H1 (cell line): ENCODE data around the gene OR52A5. TPM values are rescaled to one million over a fixed set of nuclear protein-coding genes. Genes with fewer than 3 reads are reported as not detected.

ENCODE experiments used
- CTCF ChIA-PET: fragments of 300-600 bp; sonication (Branson Sonifier 250); formaldehyde crosslinking; loops from one replicate; lab custom pipeline; 2021; ENCODE audit not compliant: partially characterized antibody; lab: Charles Lee
- POLR2A ChIA-PET: fragments of 300-600 bp; sonication (Branson Sonifier 250); formaldehyde crosslinking; loops from one replicate; lab custom pipeline; 2021; ENCODE audit warnings: inconsistent platforms; ENCODE audit not compliant: partially characterized antibody; lab: Charles Lee
- DNase-seq, 2 experiments: peaks; one replicate each; pipeline versions ENCODE4 v3.0.0 to v3.0.0-alpha.2; 2010 to 2022; ENCODE audit warnings: low spot score in 2 of 2, low read depth in 1 of 2, mixed read lengths in 1 of 2
- FAIRE-seq: peaks from 2 replicates; lab custom pipeline; 2011; peaks lifted over from hg19 to GRCh38; lab: Jason Lieb, UNC
- H2AFZ ChIP-seq: 2 replicates; pipeline ENCODE4 v1.8.1; 2012; ENCODE audit warnings: low read length, inconsistent platforms
- H2AK5ac ChIP-seq: 2 replicates; pipeline ENCODE4 v1.6.1; 2013; ENCODE audit warnings: low read depth, low read length
- H2BK120ac ChIP-seq: replicated peaks from 2 replicates; pipeline ENCODE3; 2013; ENCODE audit warnings: low read depth, low read length, inconsistent platforms
- H2BK12ac ChIP-seq: 2 replicates; pipeline ENCODE4 v1.6.1; 2013; ENCODE audit warnings: low read depth, low read length
- H2BK15ac ChIP-seq: 2 replicates; pipeline ENCODE4 v1.6.1; 2013; ENCODE audit warnings: low read length
- H2BK20ac ChIP-seq: 2 replicates; pipeline ENCODE4 v1.6.1; 2013; ENCODE audit warnings: low read length
- H2BK5ac ChIP-seq: 2 replicates; pipeline ENCODE4 v1.6.1; 2013; ENCODE audit warnings: low read depth, low read length
- H3K14ac ChIP-seq: 2 replicates; pipeline ENCODE4 v1.6.1; 2013; ENCODE audit warnings: inconsistent platforms; ENCODE audit not compliant: insufficient read length
- H3K18ac ChIP-seq: 2 replicates; pipeline ENCODE4 v1.6.1; 2013; ENCODE audit warnings: low read length; ENCODE audit errors: extremely low read depth
- H3K23ac ChIP-seq: 2 replicates; pipeline ENCODE4 v1.6.1; 2013; ENCODE audit warnings: inconsistent platforms; ENCODE audit not compliant: insufficient read length
- H3K23me2 ChIP-seq: 2 replicates; pipeline ENCODE4 v1.6.1; 2013; ENCODE audit warnings: low read depth, low read length
- H3K27ac ChIP-seq: 2 replicates; pipeline ENCODE4 v1.6.1; 2011; ENCODE audit warnings: low read depth, low read length, inconsistent platforms
- H3K27me3 ChIP-seq, 4 experiments: replicated peaks in 1 of 4; 1 replicate in 1 of 4; 2 replicates in 3 of 4; pipeline versions ENCODE4 v1.6.1 to v1.8.1; 2011 to 2013; ENCODE audit warnings: low read length in 3 of 4, mild to moderate bottlenecking in 3 of 4, inconsistent platforms in 2 of 4, mixed read lengths in 2 of 4, moderate library complexity in 1 of 4; ENCODE audit not compliant: control insufficient read depth in 3 of 4, insufficient read depth in 3 of 4; ENCODE audit errors: extremely low read depth in 1 of 4
- H3K36me3 ChIP-seq, 4 experiments: 2 replicates each; pipeline versions ENCODE4 v1.6.1 to v1.8.1; 2011 to 2013; ENCODE audit warnings: mild to moderate bottlenecking in 4 of 4, low read length in 3 of 4, moderate library complexity in 2 of 4, control low read depth in 1 of 4, inconsistent platforms in 1 of 4; ENCODE audit not compliant: insufficient read depth in 4 of 4, control insufficient read depth in 2 of 4
- H3K4ac ChIP-seq: replicated peaks from 2 replicates; pipeline ENCODE3; 2013; ENCODE audit warnings: low read length, low read depth, mixed read lengths, inconsistent platforms; ENCODE audit not compliant: insufficient read length
- H3K4me1 ChIP-seq, 4 experiments: replicated peaks in 1 of 4; 1 replicate in 1 of 4; 2 replicates in 3 of 4; pipeline versions ENCODE4 v1.6.1 to v1.8.1; 2011 to 2013; ENCODE audit warnings: low read length in 3 of 4, inconsistent platforms in 2 of 4, mixed read lengths in 1 of 4; ENCODE audit not compliant: insufficient read depth in 4 of 4, control insufficient read depth in 3 of 4
- H3K4me2 ChIP-seq, 2 experiments: 2 replicates each; pipeline versions ENCODE4 v1.6.1 to v1.8.1; 2011 to 2013; ENCODE audit warnings: low read depth in 2 of 2, low read length in 2 of 2, control low read depth in 1 of 2, inconsistent platforms in 1 of 2, mild to moderate bottlenecking in 1 of 2; ENCODE audit not compliant: insufficient read depth in 1 of 2
- H3K4me3 ChIP-seq, 4 experiments: fragments of 200-600, 300-600 bp in 1 of 4; sonication (generic), shearing (Covaris generic), sonication (Bioruptor Twin) in 1 of 4; 2 replicates each; pipeline versions ENCODE4 v1.5.1 to v1.8.1; 2011 to 2016; ENCODE audit warnings: low read length in 4 of 4, low read depth in 3 of 4, control low read depth in 2 of 4, inconsistent platforms in 2 of 4, mild to moderate bottlenecking in 2 of 4, mixed read lengths in 1 of 4, moderate library complexity in 1 of 4; ENCODE audit not compliant: insufficient read depth in 2 of 4; ENCODE audit errors: extremely low read depth in 1 of 4
- H3K56ac ChIP-seq: replicated peaks from 2 replicates; pipeline ENCODE3; 2013; ENCODE audit warnings: low read depth, mild to moderate bottlenecking, mixed read lengths, low read length, inconsistent platforms; ENCODE audit not compliant: insufficient read length
- H3K79me1 ChIP-seq: 2 replicates; pipeline ENCODE4 v1.6.1; 2013; ENCODE audit warnings: low read depth, low read length, control low read depth
- H3K79me2 ChIP-seq, 2 experiments: 2 replicates each; pipeline versions ENCODE4 v1.6.1 to v1.8.1; 2012 to 2013; ENCODE audit warnings: low read length in 2 of 2, mild to moderate bottlenecking in 2 of 2, inconsistent platforms in 1 of 2; ENCODE audit not compliant: insufficient read depth in 2 of 2, control insufficient read depth in 1 of 2
- H3K9ac ChIP-seq, 4 experiments: replicated peaks in 1 of 4; 1 replicate in 1 of 4; 2 replicates in 3 of 4; pipeline versions ENCODE4 v1.6.1 to v1.8.1; 2011 to 2013; ENCODE audit warnings: low read depth in 3 of 4, low read length in 3 of 4, control low read depth in 2 of 4, mild to moderate bottlenecking in 2 of 4, moderate library complexity in 2 of 4, inconsistent platforms in 1 of 4; ENCODE audit errors: extremely low read depth in 1 of 4
- H3K9me3 ChIP-seq, 2 experiments: 2 replicates each; pipeline versions ENCODE4 v1.6.1 to v1.8.1; 2012 to 2013; ENCODE audit warnings: mild to moderate bottlenecking in 2 of 2, moderate library complexity in 2 of 2, control low read depth in 1 of 2, inconsistent platforms in 1 of 2, low read depth in 1 of 2, low read length in 1 of 2, mixed read lengths in 1 of 2; ENCODE audit not compliant: insufficient read depth in 2 of 2
- H4K20me1 ChIP-seq, 2 experiments: replicated peaks in 1 of 2; 2 replicates each; pipeline versions ENCODE3 to v1.8.1; 2011 to 2013; ENCODE audit warnings: inconsistent platforms in 2 of 2, low read length in 2 of 2, mild to moderate bottlenecking in 1 of 2; ENCODE audit not compliant: insufficient read depth in 2 of 2, control insufficient read depth in 1 of 2
- H4K5ac ChIP-seq: 2 replicates; pipeline ENCODE4 v1.6.1; 2013; ENCODE audit warnings: low read length, low read depth, mixed read lengths, inconsistent platforms; ENCODE audit not compliant: insufficient read length
- H4K8ac ChIP-seq: 2 replicates; pipeline ENCODE4 v1.8.0; 2013; ENCODE audit warnings: mild to moderate bottlenecking, moderate library complexity, low read length, inconsistent platforms; ENCODE audit not compliant: insufficient read depth; ENCODE audit errors: extremely low read depth
- H4K91ac ChIP-seq: replicated peaks from 2 replicates; pipeline ENCODE3; 2013; ENCODE audit warnings: low read length, mixed read lengths, inconsistent platforms; ENCODE audit not compliant: insufficient read length
- JUND ChIP-seq: IDR thresholded peaks from 2 replicates; pipeline ENCODE4 v1.6.1; 2011; ENCODE audit warnings: mild to moderate bottlenecking, improper control_type of control experiment, low read length
- POLR2AphosphoS5 ChIP-seq: IDR thresholded peaks from 2 replicates; pipeline ENCODE4 v1.6.1; 2011; ENCODE audit warnings: low read depth, low read length
- RAD21 ChIP-seq, 2 experiments: IDR thresholded peaks in 1 of 2; conservative IDR thresholded peaks in 1 of 2; 2 replicates each; pipeline ENCODE4 v1.6.1; 2011; ENCODE audit warnings: low read depth in 2 of 2, low read length in 2 of 2, improper control_type of control experiment in 1 of 2, inconsistent platforms in 1 of 2, mild to moderate bottlenecking in 1 of 2, moderate library complexity in 1 of 2
- RBBP5 ChIP-seq: IDR thresholded peaks from 2 replicates; pipeline ENCODE4 v1.7.1; 2012; ENCODE audit warnings: low read depth, mild to moderate bottlenecking, inconsistent platforms, low read length, moderate library complexity, borderline replicate concordance
- SIX5 ChIP-seq: IDR thresholded peaks from 2 replicates; pipeline ENCODE4 v1.6.1; 2011; ENCODE audit warnings: mild to moderate bottlenecking, low read depth, low read length
- SRF ChIP-seq: IDR thresholded peaks from 2 replicates; pipeline ENCODE4 v1.6.1; 2011; ENCODE audit warnings: mild to moderate bottlenecking, low read depth, low read length, moderate library complexity
- TBP ChIP-seq: IDR thresholded peaks from 2 replicates; pipeline ENCODE4 v1.6.1; 2011; ENCODE audit warnings: low read depth, low read length, improper control_type of control experiment
- TCF12 ChIP-seq: IDR thresholded peaks from 2 replicates; pipeline ENCODE4 v1.6.1; 2011; ENCODE audit warnings: low read depth, mild to moderate bottlenecking, low read length
- YY1 ChIP-seq: IDR thresholded peaks from 2 replicates; pipeline ENCODE4 v1.6.1; 2011; ENCODE audit warnings: low read depth, mild to moderate bottlenecking, low read length
- polyA plus RNA-seq, 7 experiments: library from polyadenylated mRNA; depleted of rRNA in 3 of 7; stranded (reverse) in 5 of 7; unstranded in 2 of 7; fragments of >200 nt in 5 of 7; fragments of 200-250 nt in 2 of 7; gene quantifications; 1 replicate in 5 of 7; 2 replicates in 1 of 7; 4 replicates in 1 of 7; pipeline versions ENCODE4 v1.2.1 to v1.2.3, GENCODE V29; 2011 to 2013; ENCODE audit warnings: missing spikeins in 2 of 7, mixed read lengths in 2 of 7
- total RNA-seq: library from RNA; stranded (reverse); fragmentation: NEBNext Ultra II Directional; extraction: Animal tissue kit (Norgen Biotek cat#: 25700); gene quantifications from 2 replicates; pipeline ENCODE4 v1.2.1, GENCODE V29; 2021

The OR52A5 gene
- total and polyA plus RNA-seq, 2 of the 8 experiments (the other 6 are each of a cell fraction or from before 2014, with no cell fraction given), result 0.02 to 0.11 TPM

- H3K4me3 ChIP-seq, result no peak overlapping the region
- H4K91ac ChIP-seq, result no peak overlapping the region
- H3K23me2 ChIP-seq, result no peaks in the 10 kb centered on the region; the same call in 1 of the 2 replicates
- H2BK5ac ChIP-seq, result no peak overlapping the region
- no peak overlapping the region for H3K4me2 ChIP-seq
- H2BK12ac ChIP-seq, result no peak overlapping the region
- no peak overlapping the region for H3K14ac ChIP-seq
- DNase-seq (no peak), FAIRE-seq (no peak)
- H3K9ac ChIP-seq, result no peak overlapping the region
- no peak overlapping the region for H2AK5ac ChIP-seq
- no peak overlapping the region for H4K8ac ChIP-seq
- no peak overlapping the region for H2BK15ac ChIP-seq
- H3K56ac ChIP-seq, result no peak overlapping the region
- ChIA-PET POLR2A (no interaction called here), CTCF (interaction anchor here (0.6 to 1.0 kb wide), 2 partner anchors 291 to 655 kb away, joined by 3 read pairs; no protein-coding TSS in a partner anchor)
- no peak overlapping the region for H3K18ac ChIP-seq
- no peak overlapping the region for H3K27ac ChIP-seq
- TF ChIP-seq TBP (no peak), YY1 (no peak), SIX5 (no peak), TCF12 (no peak), RBBP5 (no peak), JUND (no peak), POLR2AphosphoS5 (no peak), RAD21 (IDR thresholded peaks at IDR 0.05 in 1 of 2, conservative IDR thresholded peaks at IDR 0.05 in 1 of 2; ENCODE audit: low read depth in 2 of 2, low read length in 2 of 2) (no peak), SRF (no peak)
- H4K20me1 ChIP-seq, result no peaks in the 10 kb centered on the region
- no peaks in the 10 kb centered on the region for H3K9me3 ChIP-seq
- no peak overlapping the region for H3K4ac ChIP-seq
- H3K23ac ChIP-seq, result no peak overlapping the region
- H3K27me3 ChIP-seq, result no peaks in the 10 kb centered on the region
- H3K79me2 ChIP-seq, result no peaks in the 10 kb centered on the region
- H2BK120ac ChIP-seq, result no peak overlapping the region
- H4K5ac ChIP-seq, result no peak overlapping the region
- no peaks in the 10 kb centered on the region for H3K79me1 ChIP-seq
- no peak overlapping the region for H2BK20ac ChIP-seq
- no peaks in the 10 kb centered on the region for H3K36me3 ChIP-seq
- no peaks in the 10 kb centered on the region; a peak in 1 of 7 replicates for H3K4me1 ChIP-seq
- no peak overlapping the region for H2AFZ ChIP-seq
Measured at GRCh38 chr11:5117588-5117987, 20.6 kb downstream of the OR52A5 start.
